CD4-positive, alpha-beta T cell (primary cell): Measurements from ENCODE around the gene REXO4. TPM values are rescaled to one million over a fixed set of nuclear protein-coding genes. Genes with fewer than 3 reads are reported as not detected.
"Not testable (repeated sequence)": the region's sequence is repeated elsewhere in the genome, so short reads cannot be mapped to it uniquely, and the experiment has no call there.

Source experiments
- ATAC-seq: fragments of 200-7000 bp; cut with Tn5 transposase; one replicate; pipeline ENCODE4 v1.10.0; 2022; ENCODE audit warnings: mild to moderate bottlenecking; ENCODE audit not compliant: poor library complexity
- CTCF ChIA-PET: fragments of 350-600 bp; sonication (Branson Sonifier 250); formaldehyde crosslinking; loops from one replicate; lab custom pipeline; 2021; ENCODE audit warnings: antibody characterized with exemption, inconsistent platforms; lab: Charles Lee
- POLR2A ChIA-PET: fragments of 350-600 bp; sonication (Branson Sonifier 250); formaldehyde crosslinking; loops from one replicate; lab custom pipeline; 2021; ENCODE audit warnings: antibody characterized with exemption, inconsistent platforms; lab: Charles Lee
- DNase-seq, 14 experiments: peaks; one replicate each; pipeline ENCODE4 v3.0.0-alpha.2; 2013 to 2020; ENCODE audit warnings: mixed read lengths in 2 of 14
- H3K27ac ChIP-seq, 2 donors: one replicate each; pipeline versions ENCODE4 v1.5.1 to v1.7.0; 2013; ENCODE audit warnings: low read length in 2 of 2, low read depth in 1 of 2, mild to moderate bottlenecking in 1 of 2
- H3K27me3 ChIP-seq, 2 experiments: 1 replicate in 1 of 2; 2 replicates in 1 of 2; pipeline versions ENCODE4 v1.6.1 to v1.7.0; 2013; ENCODE audit warnings: low read length in 2 of 2, control low read depth in 1 of 2, mild to moderate bottlenecking in 1 of 2, moderate library complexity in 1 of 2; ENCODE audit not compliant: insufficient read depth in 2 of 2, control insufficient read depth in 1 of 2
- H3K36me3 ChIP-seq: one replicate; pipeline ENCODE4 v1.6.1; 2013; ENCODE audit warnings: low read length, control low read depth; ENCODE audit not compliant: insufficient read depth
- H3K4me1 ChIP-seq: one replicate; pipeline ENCODE4 v1.6.1; 2013; ENCODE audit warnings: low read length, control low read depth; ENCODE audit not compliant: insufficient read depth
- H3K4me3 ChIP-seq: one replicate; pipeline ENCODE4 v1.5.1; 2013; ENCODE audit warnings: mild to moderate bottlenecking, low read length, moderate library complexity
- H3K9me3 ChIP-seq, 2 experiments: 1 replicate in 1 of 2; 2 replicates in 1 of 2; pipeline versions ENCODE4 v1.6.1 to v1.7.0; 2013; ENCODE audit warnings: low read length in 2 of 2, mild to moderate bottlenecking in 2 of 2, control low read depth in 1 of 2, moderate library complexity in 1 of 2; ENCODE audit not compliant: control insufficient read depth in 1 of 2, insufficient read depth in 1 of 2
- H3K27ac Mint-ChIP-seq: one replicate; pipeline ENCODE4 v1.8.0; 2020; ENCODE audit warnings: mixed read lengths
- H3K27me3 Mint-ChIP-seq: one replicate; pipeline ENCODE4 v1.8.0; 2021; ENCODE audit warnings: mixed read lengths
- H3K36me3 Mint-ChIP-seq: one replicate; pipeline ENCODE4 v1.8.0; 2021; ENCODE audit warnings: low read depth, mixed read lengths
- H3K4me1 Mint-ChIP-seq: one replicate; pipeline ENCODE4 v1.8.0; 2021; ENCODE audit warnings: low read depth, mixed read lengths
- H3K4me3 Mint-ChIP-seq: one replicate; pipeline ENCODE4 v1.8.0; 2020; ENCODE audit warnings: mild to moderate bottlenecking, mixed read lengths
- H3K9me3 Mint-ChIP-seq: one replicate; pipeline ENCODE4 v1.8.0; 2020; ENCODE audit warnings: mixed read lengths
- CTCF ChIP-seq: fragments of 200-600 bp; IDR thresholded peaks from one replicate; pipeline ENCODE4 v1.8.0; 2022; ENCODE audit warnings: antibody characterized with exemption, mild to moderate bottlenecking
- intact Hi-C, 2 experiments: fragments of 100-400 bp; cut with DNase I in 1 of 2; cut with micrococcal nuclease in 1 of 2; formaldehyde crosslinking; loops; one replicate each; pipeline versions ENCODE4 v1.15.1 to v1.9.0; 2023 to 2025; cut with DNase I, micrococcal nuclease
- total RNA-seq, 174 experiments: library from RNA in 2 of 174; stranded (reverse) in 2 of 174; gene quantifications; one replicate each; pipeline ENCODE4 v1.2.3 and lab custom pipeline; 2021 to 2026

The REXO4 gene
- total RNA-seq, 2 experiments from 2014 or later = 17.3 to 18.5 TPM

- Histone ChIP-seq H3K27me3 (peaks cover 0 to 2% of the 10 kb centered on the region in 2 experiments), H3K4me3 (no peak overlapping the region), H3K36me3 (no peaks in the 10 kb centered on the region), H3K4me1 (peaks cover 9% of the 10 kb centered on the region), H3K27ac (no peak overlapping the region), H3K9me3 (peaks cover 0 to 3% of the 10 kb centered on the region in 2 experiments)
- intact Hi-C loops = no loop called here
- TF ChIP-seq CTCF = no peak
- CTCF ChIA-PET = no interaction called here
- H3K36me3 Mint-ChIP-seq = no peaks in the 10 kb centered on the region
- DNase-seq = no peak
- H3K4me1 Mint-ChIP-seq = peaks cover 3% of the 10 kb centered on the region
- H3K4me3 Mint-ChIP-seq = no peak overlapping the region
- H3K9me3 Mint-ChIP-seq = no peaks in the 10 kb centered on the region
- ATAC-seq = no peak
- no peak overlapping the region for H3K27ac Mint-ChIP-seq
- POLR2A ChIA-PET = no interaction called here
- H3K27me3 Mint-ChIP-seq = no peaks in the 10 kb centered on the region
Observed at GRCh38 chr9:133454325-133454724, 36.5 kb upstream of the REXO4 start.

DNA sequence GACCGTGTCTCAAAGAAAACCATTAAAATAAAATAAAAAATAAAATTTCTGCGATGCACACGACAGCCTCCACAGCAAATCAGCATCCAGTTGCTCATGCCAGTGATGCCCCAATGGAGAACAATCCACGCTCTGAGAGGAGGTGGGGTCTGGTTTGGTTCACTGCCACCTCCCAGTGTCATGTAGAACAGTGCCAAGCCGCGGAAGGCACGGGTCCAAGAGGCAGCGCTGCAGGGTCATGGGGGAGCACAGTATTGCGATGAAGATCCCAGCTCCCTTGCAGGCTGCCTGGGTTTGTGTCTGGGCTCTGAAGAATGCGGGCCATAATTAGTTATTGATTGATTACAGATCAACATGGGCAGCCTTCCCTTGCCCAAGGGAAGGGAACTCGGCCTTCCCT is 35.8 kb upstream of the REXO4 start:
- no peak overlapping the region for H3K4me3 Mint-ChIP-seq
- TF ChIP-seq CTCF = no peak
- no peaks in the 10 kb centered on the region for H3K9me3 Mint-ChIP-seq
- ATAC-seq = no peak
- DNase-seq = no peak
- Histone ChIP-seq H3K36me3 (no peaks in the 10 kb centered on the region), H3K4me3 (no peak overlapping the region), H3K27me3 (peaks cover 0 to 2% of the 10 kb centered on the region in 2 experiments), H3K27ac (no peak overlapping the region), H3K4me1 (peaks cover 2% of the 10 kb centered on the region), H3K9me3 (peaks cover 0 to 3% of the 10 kb centered on the region in 2 experiments)
- H3K4me1 Mint-ChIP-seq = no peaks in the 10 kb centered on the region
- intact Hi-C loops = no loop called here
- ChIA-PET CTCF (no interaction called here), POLR2A (no interaction called here)
- no peaks in the 10 kb centered on the region for H3K36me3 Mint-ChIP-seq
- H3K27me3 Mint-ChIP-seq = no peaks in the 10 kb centered on the region
- H3K27ac Mint-ChIP-seq = no peak overlapping the region

- intact Hi-C loops = no loop called here
- Mint-ChIP-seq H3K36me3 (no peaks in the 10 kb centered on the region), H3K27me3 (no peaks in the 10 kb centered on the region), H3K9me3 (no peaks in the 10 kb centered on the region), H3K4me1 (no peaks in the 10 kb centered on the region), H3K4me3 (no peak overlapping the region), H3K27ac (no peak overlapping the region)
- peaks cover 0 to 3% of the 10 kb centered on the region in 2 experiments for H3K9me3 ChIP-seq
- ChIA-PET CTCF (no interaction called here), POLR2A (no interaction called here)
- H3K27me3 ChIP-seq = peaks cover 0 to 2% of the 10 kb centered on the region in 2 experiments
- H3K4me1 ChIP-seq = no peaks in the 10 kb centered on the region
- no peak for TF ChIP-seq CTCF
- no peaks in the 10 kb centered on the region for H3K36me3 ChIP-seq
- H3K4me3 ChIP-seq = no peak overlapping the region
- ATAC-seq (no peak), DNase-seq (no peak)
- H3K27ac ChIP-seq = no peak overlapping the region
Observed at GRCh38 chr9:133452562-133452961, 34.8 kb upstream of the REXO4 start.

DNA sequence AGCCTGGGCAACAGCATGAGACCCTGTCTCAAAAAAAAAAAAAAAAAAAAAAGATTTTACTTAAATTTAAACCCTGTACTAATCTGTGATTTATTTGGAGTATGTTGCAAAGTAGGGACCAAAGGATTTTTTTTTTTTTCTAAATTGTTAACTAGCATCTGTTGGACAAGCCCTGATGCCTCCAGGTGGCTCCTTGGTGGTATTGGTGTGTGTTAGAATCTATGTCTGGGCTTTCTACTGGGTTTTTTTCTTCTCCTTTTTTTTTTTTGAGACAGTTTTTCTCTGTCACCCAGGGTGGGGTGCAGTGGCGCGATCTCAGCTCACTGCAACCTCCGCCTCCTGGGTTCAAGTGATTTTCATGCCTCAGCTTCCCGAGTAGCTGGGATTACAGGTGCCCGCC is 34.1 kb upstream of the REXO4 start:
- H3K27me3 ChIP-seq, H3K4me3 Mint-ChIP-seq, H3K27me3 Mint-ChIP-seq, H3K36me3 ChIP-seq, CTCF ChIA-PET, H3K27ac ChIP-seq, intact Hi-C loops, H3K4me1 ChIP-seq, H3K4me3 ChIP-seq, H3K27ac Mint-ChIP-seq, H3K4me1 Mint-ChIP-seq, ATAC-seq, H3K36me3 Mint-ChIP-seq, POLR2A ChIA-PET, H3K9me3 ChIP-seq, H3K9me3 Mint-ChIP-seq, DNase-seq: not testable (repeated sequence)
